K562 (cell line): Measurements from ENCODE around the gene CGREF1. TPM values are rescaled to one million over a fixed set of nuclear protein-coding genes. Genes with fewer than 3 reads are reported as not detected.
A peak's percentile ranks its signal among the peaks of the same experiment; 100 is the strongest.

Experiments used
- ATAC-seq: fragments of 200-7000 bp; cut with Tn5 transposase; 3 replicates; pipeline ENCODE4 v1.9.1; 2020; ENCODE audit warnings: moderate library complexity
- BruUV-seq: library from RNA; stranded (reverse); fragments of 400-500 nt; replicated peaks from 2 replicates; lab custom pipeline; 2021; lab: Mats Ljungman, UMichigan
- CTCF ChIA-PET: fragments of 300-600 bp; formaldehyde crosslinking; extraction: SDS; loops from one replicate; lab custom pipeline; 2021; ENCODE audit warnings: low intra/inter-chr PET ratio; lab: Yijun Ruan, JAX
- POLR2A ChIA-PET: fragments of 300-600, 350-650 bp; sonication (Branson Sonifier 250); formaldehyde crosslinking; extraction: SDS; loops from one replicate; lab custom pipeline; 2021; ENCODE audit warnings: antibody characterized with exemption, inconsistent platforms; lab: Yijun Ruan, JAX
- DNase-seq, 4 experiments: peaks; one replicate each; pipeline versions ENCODE4 v3.0.0 to v3.0.0-alpha.2; 2011 to 2018; ENCODE audit warnings: low spot score in 3 of 4, mixed read lengths in 3 of 4; ENCODE audit errors: extremely low read depth in 1 of 4
- FAIRE-seq: peaks from 2 replicates; lab custom pipeline; 2011; peaks lifted over from hg19 to GRCh38; lab: Jason Lieb, UNC
- H2AFZ ChIP-seq: 2 replicates; pipeline ENCODE4 v1.6.0; 2011; ENCODE audit warnings: low read depth, low read length, control low read depth, inconsistent platforms
- H3K27ac ChIP-seq: fragments of 200-600 bp; 3 replicates; pipeline ENCODE4 v1.8.0; 2011; ENCODE audit warnings: low read depth, mild to moderate bottlenecking, control low read depth, inconsistent platforms, low read length, moderate library complexity, mixed read lengths; ENCODE audit errors: extremely low read depth
- H3K27me3 ChIP-seq, 2 experiments: fragments of 300-600 bp in 1 of 2; 2 replicates in 1 of 2; 3 replicates in 1 of 2; pipeline versions ENCODE4 v1.6.0 to v1.8.0; 2011; ENCODE audit warnings: inconsistent platforms in 2 of 2, low read length in 2 of 2, mild to moderate bottlenecking in 1 of 2, mixed read lengths in 1 of 2, moderate library complexity in 1 of 2; ENCODE audit not compliant: control insufficient read depth in 2 of 2, insufficient read depth in 2 of 2
- H3K36me3 ChIP-seq: fragments of 300-600 bp; 3 replicates; pipeline ENCODE4 v1.8.0; 2011; ENCODE audit warnings: mild to moderate bottlenecking, low read length, inconsistent platforms; ENCODE audit not compliant: control insufficient read depth, insufficient read depth
- H3K4me1 ChIP-seq, 2 experiments: fragments of 200-600 bp in 1 of 2; replicated peaks in 1 of 2; 2 replicates in 1 of 2; 3 replicates in 1 of 2; pipeline versions ENCODE4 v1.5.1 to v1.8.0; 2011; ENCODE audit warnings: inconsistent platforms in 2 of 2, low read length in 2 of 2, mild to moderate bottlenecking in 1 of 2, mixed read lengths in 1 of 2, moderate library complexity in 1 of 2; ENCODE audit not compliant: control insufficient read depth in 2 of 2, insufficient read depth in 2 of 2
- H3K4me2 ChIP-seq: 2 replicates; pipeline ENCODE4 v1.6.1; 2011; ENCODE audit warnings: low read length, control low read depth, inconsistent platforms, mixed read lengths; ENCODE audit not compliant: insufficient read depth
- H3K4me3 ChIP-seq: fragments of 200-600 bp; sonication (generic), shearing (Covaris generic); 2 replicates; pipeline ENCODE4 v1.5.1; 2016; ENCODE audit warnings: control low read depth, inconsistent platforms
- H3K79me2 ChIP-seq: fragments of 200-600 bp; 3 replicates; pipeline ENCODE4 v1.8.0; 2011; ENCODE audit warnings: low read length, inconsistent platforms; ENCODE audit not compliant: control insufficient read depth, insufficient read depth
- H3K9ac ChIP-seq, 2 experiments: 2 replicates each; pipeline versions ENCODE4 v1.6.0 to v1.6.1; 2011; ENCODE audit warnings: low read depth in 2 of 2, low read length in 2 of 2, control low read depth in 1 of 2, inconsistent platforms in 1 of 2, mild to moderate bottlenecking in 1 of 2, mixed read lengths in 1 of 2; ENCODE audit not compliant: insufficient read depth in 1 of 2
- H3K9me1 ChIP-seq: one replicate; pipeline ENCODE4 v1.6.0; 2011; ENCODE audit warnings: inconsistent platforms, mild to moderate bottlenecking, low read length, moderate library complexity; ENCODE audit not compliant: control insufficient read depth, insufficient read depth
- H3K9me3 ChIP-seq: replicated peaks from 2 replicates; pipeline ENCODE4 v1.5.1; 2011; ENCODE audit warnings: low read depth, low read length, inconsistent platforms; ENCODE audit not compliant: control insufficient read depth, insufficient read depth
- H4K20me1 ChIP-seq: replicated peaks from 2 replicates; pipeline ENCODE4 v1.6.1; 2011; ENCODE audit warnings: low read length, inconsistent platforms, mixed read lengths; ENCODE audit not compliant: control insufficient read depth, insufficient read depth
- CUX1 ChIP-seq: fragments of 200-800 bp; sonication (Bioruptor generic); IDR thresholded peaks from 2 replicates; pipeline ENCODE4 v1.6.1; 2016; ENCODE audit warnings: missing genetic modification characterization, missing compliant biosample characterization
- KAT7 ChIP-seq: sonication (generic); formaldehyde crosslinking; IDR thresholded peaks from 2 replicates; pipeline ENCODE4 v1.8.0; 2022; ENCODE audit warnings: missing genetic modification reagents, mild to moderate bottlenecking, borderline replicate concordance
- MNT ChIP-seq, 2 experiments: fragments of 450-650 bp; conservative IDR thresholded peaks; 2 replicates each; pipeline ENCODE4 v1.6.1; 2017; ENCODE audit warnings: mild to moderate bottlenecking in 2 of 2, moderate library complexity in 2 of 2
- RBM22 ChIP-seq: fragments of 200-400 bp; formaldehyde crosslinking; IDR thresholded peaks from 2 replicates; pipeline ENCODE4 v1.6.1; 2018; ENCODE audit warnings: low read length, low read depth; ENCODE audit not compliant: poor library complexity, severe bottlenecking
- WGBS: fragments of 100-300 bp; shearing (Covaris generic); methylation state at CpG from one replicate; pipeline ENCODE4 v1.1.6; 2016; ENCODE audit warnings: low coverage, mixed read lengths; ENCODE audit not compliant: insufficient coverage; ENCODE audit errors: missing lambda C conversion rate; 5-methylcytosine and 5-hydroxymethylcytosine counted together
- in situ Hi-C: fragments of 300-500 bp; cut with MboI; formaldehyde crosslinking; loops from 4 replicates; pipeline ENCODE4 v1.15.0; 2018; ENCODE audit warnings: inconsistent platforms, mixed read lengths
- intact Hi-C: fragments of 100-400 bp; cut with micrococcal nuclease; formaldehyde crosslinking; loops from 2 replicates; pipeline ENCODE4 v1.14.2; 2022
- polyA plus RNA-seq, 8 experiments: library from polyadenylated mRNA; depleted of rRNA in 4 of 8; stranded (reverse) in 5 of 8; unstranded in 3 of 8; fragments of >200 nt; fragmentation: Nextera tagmentation in 2 of 8; fragmentation: Illumina TruSeq in 1 of 8; extraction: Ambion mirVana in 2 of 8; extraction: Trizol in 1 of 8; gene quantifications; 2 replicates each; pipeline versions ENCODE4 v1.2.1 to v1.2.3, GENCODE V29; 2011 to 2014; ENCODE audit warnings: inconsistent platforms in 1 of 8, missing spikeins in 1 of 8
- total RNA-seq, 7 experiments: library from RNA; depleted of rRNA in 6 of 7; stranded (reverse); fragments of >200 nt in 6 of 7; fragmentation: Illumina TruSeq in 2 of 7; extraction: Trizol in 2 of 7; gene quantifications; 2 replicates each; pipeline versions ENCODE4 v1.2.1 to v1.2.3, GENCODE V29; 2011 to 2021; ENCODE audit warnings: low replicate concordance in 1 of 7

CGREF1 gene
- total and polyA plus RNA-seq, 9 of the 15 experiments (the other 6 are each of a cell fraction or from before 2014, with no cell fraction given): 0.07 to 0.50 (median 0.37) TPM

GRCh38 chr2:27093430-27094352 lies 25.2 kb downstream of the CGREF1 start:
- DNase-seq: no peak
- Histone ChIP-seq H3K4me2 (no peak overlapping the region; the same call in 1 of the 2 replicates), H3K27me3 (no peaks in the 10 kb centered on the region), H3K9ac (peak overlapping the region; percentile 35 to 72), H3K79me2 (peaks cover 5% of the 10 kb centered on the region; the same call in 2 of the 3 replicates), H2AFZ (peak overlapping the region; percentile 94), H3K36me3 (no peaks in the 10 kb centered on the region; the same call in 2 of the 3 replicates), H3K4me1 (peaks cover 46 to 53% of the 10 kb centered on the region in 2 experiments), H3K27ac (peak overlapping the region; percentile 69), H3K4me3 (no peak overlapping the region), H3K9me1 (no peaks in the 10 kb centered on the region), H4K20me1 (no peaks in the 10 kb centered on the region), H3K9me3 (no peaks in the 10 kb centered on the region)
- BruUV-seq: no TSS peak
- no peak for ATAC-seq
- FAIRE-seq: no peak
- WGBS: 83% methylated on average over 6 of the region's 6 CpGs
- in situ Hi-C loops (no loop called here), intact Hi-C loops (no loop called here)
- POLR2A ChIA-PET: interaction anchor here (0.5 to 3.6 kb wide), 4 partner anchors 12 to 531 kb away, joined by 3 to 11 read pairs (median 4); no protein-coding TSS in a partner anchor
- CTCF ChIA-PET: no interaction called here
- TF ChIP-seq MNT (conservative IDR thresholded peaks at IDR 0.05): no peak
- TF ChIP-seq RBM22: no peak
- 0 out of 2 replicates have a peak, but pooled peaks have one; percentile 19 for TF ChIP-seq KAT7 (CRISPR knock-in tag)
- 0 out of 2 replicates have a peak, but pooled peaks have one; percentile 61 for TF ChIP-seq CUX1 (CRISPR knock-in tag)
